Fibroblast of villous mesenchyme (primary cell): Measurements from ENCODE around the gene DYNC1H1. TPM values are rescaled to one million over a fixed set of nuclear protein-coding genes. Genes with fewer than 3 reads are reported as not detected.
"Not testable (repeated sequence)": the region's sequence is repeated elsewhere in the genome, so short reads cannot be mapped to it uniquely, and the experiment has no call there.

Source experiments
- DNase-seq: peaks from one replicate; pipeline ENCODE4 v3.0.0-alpha.2; 2010; ENCODE audit warnings: low read depth
- H3K4me3 ChIP-seq: 2 replicates; pipeline ENCODE4 v1.5.1; 2011; ENCODE audit warnings: low read depth, mild to moderate bottlenecking, low read length
- CTCF ChIP-seq: IDR thresholded peaks from 2 replicates; pipeline ENCODE4 v1.5.1; 2012; ENCODE audit warnings: low read depth, mild to moderate bottlenecking, low read length; ENCODE audit not compliant: insufficient read depth
- total RNA-seq: library from RNA; depleted of rRNA; stranded (reverse); fragments of >200 nt; gene quantifications from 2 replicates; pipeline ENCODE4 v1.2.3, GENCODE V29; 2012

The DYNC1H1 gene
- total RNA-seq, 1 donor, result 518 TPM

GRCh38 chr14:101968186-101968585 lies 3.8 kb downstream of the DYNC1H1 start:
- H3K4me3 ChIP-seq, result no peak overlapping the region
- TF ChIP-seq CTCF, result no peak
- no peak for DNase-seq

GRCh38 chr14:101969481-101969880 lies 5.1 kb downstream of the DYNC1H1 start:
- no peak for DNase-seq
- TF ChIP-seq CTCF, result no peak
- H3K4me3 ChIP-seq, result no peak overlapping the region

GRCh38 chr14:101970830-101971400 lies 6.5 kb downstream of the DYNC1H1 start:
- no peak overlapping the region for H3K4me3 ChIP-seq
- DNase-seq, result no peak
- no peak for TF ChIP-seq CTCF

GRCh38 chr14:101971458-101971857 lies 7.1 kb downstream of the DYNC1H1 start:
- not testable (repeated sequence) for H3K4me3 ChIP-seq, DNase-seq

- no peak for TF ChIP-seq CTCF
- no peak overlapping the region for H3K4me3 ChIP-seq
- peak; percentile 99 for DNase-seq
Observed at GRCh38 chr14:101972126-101972866, 7.9 kb downstream of the DYNC1H1 start.

- H3K4me3 ChIP-seq, result no peak overlapping the region
- no peak for TF ChIP-seq CTCF
- no peak for DNase-seq
Observed at GRCh38 chr14:101973356-101973755, 9.0 kb downstream of the DYNC1H1 start.

- no peak for DNase-seq
- no peak overlapping the region for H3K4me3 ChIP-seq
- TF ChIP-seq CTCF, result no peak
Observed at GRCh38 chr14:101975231-101975630, 10.9 kb downstream of the DYNC1H1 start.
